DND-41 (cell line): ENCODE data around the gene DDX39B.
A peak's percentile ranks its signal among the peaks of the same experiment; 100 is the strongest.
"Not testable (repeated sequence)": the region's sequence is repeated elsewhere in the genome, so short reads cannot be mapped to it uniquely, and the experiment has no call there.

Experiments used
- ATAC-seq: fragments of 200-7000 bp; cut with Tn5 transposase; 3 replicates; pipeline ENCODE4 v1.9.1; 2021; ENCODE audit warnings: low read depth; ENCODE audit not compliant: insufficient read depth
- DNase-seq: peaks from one replicate; pipeline ENCODE4 v3.0.0-alpha.2; 2020
- H2AFZ ChIP-seq: 2 replicates; pipeline ENCODE4 v1.6.0; 2012; ENCODE audit warnings: low read depth, low read length
- H3K27ac ChIP-seq: 2 replicates; pipeline ENCODE4 v1.5.1; 2012; ENCODE audit warnings: low read length, inconsistent platforms
- H3K27me3 ChIP-seq: fragments of 200-600 bp; sonication (generic); 2 replicates; pipeline ENCODE4 v1.6.0; 2012; ENCODE audit warnings: low read length, mild to moderate bottlenecking, inconsistent platforms; ENCODE audit not compliant: insufficient read depth, poor library complexity
- H3K36me3 ChIP-seq: 2 replicates; pipeline ENCODE4 v1.5.1; 2012; ENCODE audit warnings: low read length, inconsistent platforms; ENCODE audit not compliant: insufficient read depth
- H3K4me1 ChIP-seq: 2 replicates; pipeline ENCODE4 v1.5.1; 2012; ENCODE audit warnings: mild to moderate bottlenecking, low read length; ENCODE audit not compliant: insufficient read depth
- H3K4me2 ChIP-seq: 2 replicates; pipeline ENCODE4 v1.6.0; 2012; ENCODE audit warnings: mild to moderate bottlenecking, moderate library complexity, low read length, inconsistent platforms; ENCODE audit not compliant: insufficient read depth
- H3K4me3 ChIP-seq, 2 experiments: fragments of 200-600 bp in 1 of 2; shearing (Covaris generic) in 1 of 2; 2 replicates each; pipeline ENCODE4 v1.5.1; 2012 to 2016; ENCODE audit warnings: inconsistent platforms in 2 of 2, low read length in 2 of 2, mild to moderate bottlenecking in 2 of 2, low read depth in 1 of 2, moderate library complexity in 1 of 2
- H3K79me2 ChIP-seq: 2 replicates; pipeline ENCODE4 v1.6.0; 2012; ENCODE audit warnings: low read length, inconsistent platforms; ENCODE audit not compliant: insufficient read depth
- H3K9ac ChIP-seq: 2 replicates; pipeline ENCODE4 v1.6.0; 2012; ENCODE audit warnings: low read depth, mild to moderate bottlenecking, inconsistent platforms, low read length, moderate library complexity
- H3K9me3 ChIP-seq: 2 replicates; pipeline ENCODE4 v1.5.1; 2012; ENCODE audit warnings: low read length, moderate library complexity, mild to moderate bottlenecking, inconsistent platforms; ENCODE audit not compliant: insufficient read depth, severe bottlenecking
- H4K20me1 ChIP-seq: 2 replicates; pipeline ENCODE4 v1.6.0; 2012; ENCODE audit warnings: low read length; ENCODE audit not compliant: insufficient read depth
- CTCF ChIP-seq: IDR thresholded peaks from 2 replicates; pipeline ENCODE4 v1.5.1; 2012; ENCODE audit warnings: borderline replicate concordance, low read length, moderate library complexity, mild to moderate bottlenecking; ENCODE audit not compliant: poor library complexity, severe bottlenecking; ENCODE audit errors: extremely low read depth
- EZH2 ChIP-seq: IDR thresholded peaks from 3 replicates; pipeline ENCODE4 v1.6.1; 2012; ENCODE audit warnings: borderline replicate concordance, low read depth, mild to moderate bottlenecking, moderate library complexity, low read length, inconsistent platforms; ENCODE audit not compliant: severe bottlenecking

DDX39B gene

GRCh38 chr6:31551371-31551770 is 9.6 kb upstream of the DDX39B start:
- H3K9me3 ChIP-seq, H3K27me3 ChIP-seq, H4K20me1 ChIP-seq, H3K27ac ChIP-seq, H2AFZ ChIP-seq, H3K4me3 ChIP-seq, ATAC-seq, H3K4me2 ChIP-seq: not testable (repeated sequence)
- H3K9ac ChIP-seq, result 0 out of 2 replicates have a peak overlapping the region, but pooled peaks have one; percentile 10
- peaks cover 32% of the 10 kb centered on the region for H3K4me1 ChIP-seq
- peak; percentile 51 for TF ChIP-seq CTCF
- peaks cover 40% of the 10 kb centered on the region for H3K79me2 ChIP-seq
- peak; percentile 57 for DNase-seq
- peaks cover 44% of the 10 kb centered on the region for H3K36me3 ChIP-seq

- Histone ChIP-seq H3K4me2 (peak overlapping the region; percentile 84), H3K9ac (peak overlapping the region; percentile 67)
These were observed 6.7 kb upstream of the DDX39B start for GRCh38 chr6:31548544-31548873.

GRCh38 chr6:31547727-31548543 is 6.1 kb upstream of the DDX39B start:
- Histone ChIP-seq H3K9me3 (no peaks in the 10 kb centered on the region), H3K79me2 (peaks cover 47% of the 10 kb centered on the region), H3K27ac (peak overlapping the region; percentile 62), H2AFZ (peak overlapping the region; percentile 75), H4K20me1 (no peaks in the 10 kb centered on the region), H3K4me1 (peaks cover 52% of the 10 kb centered on the region), H3K27me3 (no peaks in the 10 kb centered on the region), H3K36me3 (peaks cover 31% of the 10 kb centered on the region), H3K4me2 (peak overlapping the region; percentile 84), H3K4me3 (peak overlapping the region; percentile 41 to 63; a peak in 3 of 4 replicates), H3K9ac (peak overlapping the region; percentile 67)
- DNase-seq (no peak), ATAC-seq (no peak)
- TF ChIP-seq CTCF, result no peak
- no peak for TF ChIP-seq EZH2

More at GRCh38 chr6:31548544-31548873, 6.7 kb upstream of the DDX39B start:
- Histone ChIP-seq H2AFZ (no peak overlapping the region), H3K79me2 (peaks cover 42% of the 10 kb centered on the region), H4K20me1 (no peaks in the 10 kb centered on the region), H3K36me3 (peaks cover 31% of the 10 kb centered on the region), H3K9me3 (no peaks in the 10 kb centered on the region), H3K27me3 (no peaks in the 10 kb centered on the region), H3K27ac (peak overlapping the region; percentile 62), H3K4me1 (peaks cover 46% of the 10 kb centered on the region), H3K4me3 (peak overlapping the region; percentile 41 to 63; a peak in 3 of 4 replicates)
- no peak for TF ChIP-seq EZH2
- no peak for TF ChIP-seq CTCF
- no peak for DNase-seq
- no peak for ATAC-seq
